AG08396 (cell line): ENCODE measurements around the gene ZNF687.

ENCODE experiments used
- DNase-seq: peaks from one replicate; pipeline ENCODE4 v3.0.0; 2012; ENCODE audit warnings: low spot score, mixed read lengths

Gene ZNF687

DNA sequence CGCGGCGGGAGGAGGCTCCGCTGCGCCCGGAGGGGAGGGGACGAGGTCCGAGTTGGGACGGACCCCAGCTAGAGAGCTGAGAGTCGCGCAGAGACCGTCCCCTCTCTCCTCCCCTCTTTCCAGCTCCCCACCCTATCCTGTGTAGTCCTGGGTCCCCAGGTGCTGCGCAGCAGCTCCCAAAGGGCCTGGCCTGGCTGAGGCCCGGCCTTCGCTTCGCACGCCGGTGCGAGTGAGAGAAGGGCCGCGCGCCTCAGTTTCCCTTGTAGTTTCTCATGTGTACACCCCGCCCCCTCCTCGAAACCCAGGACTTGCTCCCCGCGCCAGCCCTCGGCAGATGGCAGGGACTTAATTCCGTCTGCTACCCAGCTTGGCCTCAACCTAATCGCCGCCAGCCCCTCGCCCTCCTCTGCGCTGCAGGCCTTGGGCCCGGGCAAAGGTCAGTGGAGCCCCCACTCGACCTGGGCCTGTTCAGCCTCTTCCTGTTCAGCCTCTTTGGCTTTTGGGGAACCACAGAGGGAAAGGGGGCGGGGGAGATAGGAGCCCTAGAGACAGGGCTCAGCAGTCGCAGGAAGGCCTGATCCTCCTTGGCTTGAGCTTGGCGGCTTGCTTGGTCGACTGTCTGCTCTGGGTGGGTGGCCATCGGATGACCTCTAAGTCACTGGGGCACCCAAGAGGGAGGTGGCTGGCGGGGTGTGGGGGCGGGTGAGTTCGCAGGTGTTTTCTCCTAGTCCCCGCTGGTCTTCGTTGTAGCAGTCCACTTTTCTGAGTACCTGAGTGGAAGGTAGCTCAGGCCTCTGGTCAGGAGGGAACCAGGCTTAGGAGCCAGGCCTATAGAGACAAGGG is 1.0 kb downstream of the ZNF687 start:
- peak; percentile 27 for DNase-seq

DNA sequence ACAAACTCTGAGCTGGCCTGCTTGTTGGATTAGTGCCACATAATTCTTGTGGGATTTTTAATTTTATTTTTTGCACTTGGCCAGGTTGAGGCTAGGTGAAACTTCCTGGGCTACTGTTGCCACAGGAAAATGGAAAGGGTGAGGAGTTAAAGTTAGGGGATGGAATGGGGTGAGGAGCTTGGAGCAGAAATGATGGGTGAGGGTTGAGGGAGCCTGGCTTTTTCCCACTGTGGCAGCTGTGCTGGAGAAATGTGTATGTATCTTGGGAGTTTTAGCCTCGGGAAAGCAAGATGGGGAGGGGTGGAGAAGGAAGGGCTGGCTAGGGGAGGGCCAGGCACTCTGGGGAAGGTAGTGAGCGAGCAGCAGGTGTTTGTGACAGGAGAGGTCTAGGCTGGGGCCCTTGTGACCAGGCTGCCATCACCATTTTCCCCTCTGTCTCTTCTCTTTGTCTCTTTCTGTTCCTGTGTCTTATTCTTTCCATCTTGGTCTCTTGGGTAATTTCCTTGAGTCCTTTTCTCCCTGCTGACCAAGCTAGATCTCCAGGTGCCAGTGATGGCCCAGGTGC is 2.0 kb downstream of the ZNF687 start:
- no peak for DNase-seq

DNA sequence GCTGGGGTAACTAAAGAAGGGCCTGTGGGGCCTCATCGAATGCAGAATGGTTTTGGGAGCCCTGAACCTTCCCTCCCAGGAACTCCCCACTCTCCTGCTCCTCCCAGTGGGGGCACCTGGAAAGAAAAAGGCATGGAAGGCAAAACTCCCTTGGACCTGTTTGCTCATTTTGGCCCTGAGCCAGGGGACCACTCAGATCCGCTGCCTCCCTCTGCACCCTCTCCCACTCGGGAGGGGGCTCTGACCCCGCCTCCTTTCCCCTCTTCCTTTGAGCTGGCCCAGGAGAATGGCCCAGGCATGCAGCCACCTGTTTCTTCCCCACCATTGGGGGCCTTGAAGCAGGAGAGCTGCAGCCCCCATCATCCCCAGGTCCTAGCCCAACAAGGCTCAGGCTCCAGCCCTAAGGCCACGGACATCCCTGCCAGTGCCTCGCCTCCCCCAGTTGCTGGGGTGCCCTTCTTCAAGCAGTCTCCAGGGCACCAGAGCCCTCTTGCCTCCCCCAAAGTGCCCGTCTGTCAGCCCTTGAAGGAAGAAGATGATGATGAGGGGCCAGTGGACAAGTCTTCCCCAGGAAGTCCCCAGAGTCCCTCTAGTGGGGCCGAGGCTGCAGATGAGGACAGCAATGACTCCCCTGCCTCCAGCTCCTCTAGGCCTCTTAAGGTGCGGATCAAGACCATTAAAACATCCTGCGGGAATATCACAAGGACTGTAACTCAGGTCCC is 4.7 kb downstream of the ZNF687 start:
- DNase-seq, result no peak

DNA sequence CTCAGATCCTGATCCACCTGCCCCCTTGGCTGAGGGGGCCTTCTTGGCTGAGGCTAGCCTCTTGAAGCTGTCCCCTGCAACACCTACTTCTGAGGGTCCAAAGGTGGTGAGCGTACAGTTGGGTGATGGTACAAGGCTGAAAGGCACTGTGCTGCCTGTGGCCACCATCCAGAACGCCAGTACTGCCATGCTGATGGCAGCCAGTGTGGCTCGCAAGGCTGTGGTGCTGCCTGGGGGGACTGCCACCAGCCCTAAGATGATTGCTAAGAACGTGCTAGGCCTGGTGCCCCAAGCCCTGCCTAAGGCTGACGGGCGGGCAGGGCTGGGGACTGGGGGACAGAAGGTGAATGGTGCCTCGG is 5.2 kb downstream of the ZNF687 start:
- DNase-seq, result no peak

DNA sequence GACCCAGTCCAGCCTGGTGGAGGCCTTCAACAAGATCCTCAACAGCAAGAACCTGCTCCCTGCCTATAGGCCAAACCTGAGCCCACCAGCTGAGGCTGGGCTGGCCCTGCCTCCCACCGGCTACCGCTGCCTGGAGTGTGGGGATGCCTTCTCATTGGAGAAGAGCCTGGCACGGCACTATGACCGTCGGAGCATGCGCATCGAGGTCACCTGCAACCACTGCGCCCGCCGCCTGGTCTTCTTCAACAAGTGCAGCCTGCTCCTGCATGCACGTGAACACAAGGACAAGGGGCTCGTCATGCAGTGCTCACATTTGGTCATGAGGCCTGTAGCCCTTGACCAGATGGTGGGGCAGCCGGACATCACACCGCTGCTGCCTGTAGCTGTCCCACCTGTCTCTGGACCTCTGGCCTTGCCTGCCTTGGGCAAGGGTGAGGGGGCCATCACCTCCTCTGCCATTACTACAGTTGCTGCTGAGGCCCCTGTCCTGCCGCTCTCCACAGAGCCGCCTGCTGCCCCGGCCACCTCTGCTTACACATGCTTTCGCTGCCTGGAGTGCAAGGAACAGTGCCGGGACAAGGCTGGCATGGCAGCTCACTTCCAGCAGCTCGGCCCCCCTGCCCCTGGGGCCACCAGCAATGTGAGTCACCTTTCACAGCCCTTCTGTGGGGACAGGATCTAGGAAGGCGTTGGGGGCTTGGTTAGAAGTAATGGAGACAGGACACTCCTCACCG is 5.8 kb downstream of the ZNF687 start:
- DNase-seq, result no peak

DNA sequence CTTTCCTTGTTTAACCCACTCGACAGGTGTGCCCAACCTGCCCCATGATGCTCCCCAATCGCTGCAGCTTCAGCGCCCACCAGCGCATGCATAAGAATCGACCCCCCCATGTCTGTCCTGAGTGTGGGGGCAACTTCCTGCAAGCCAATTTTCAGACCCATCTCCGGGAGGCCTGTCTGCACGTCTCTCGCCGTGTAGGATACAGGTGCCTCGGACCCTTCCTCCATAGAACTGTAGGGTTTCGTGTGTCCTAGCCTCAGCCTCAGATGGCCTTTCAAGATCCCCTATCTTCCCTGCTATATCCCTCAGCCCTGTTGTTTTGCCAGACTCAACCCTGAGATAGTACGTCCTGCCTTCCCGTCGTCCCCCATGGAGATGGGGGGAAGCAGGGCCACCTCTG is 6.4 kb downstream of the ZNF687 start:
- no peak for DNase-seq

DNA sequence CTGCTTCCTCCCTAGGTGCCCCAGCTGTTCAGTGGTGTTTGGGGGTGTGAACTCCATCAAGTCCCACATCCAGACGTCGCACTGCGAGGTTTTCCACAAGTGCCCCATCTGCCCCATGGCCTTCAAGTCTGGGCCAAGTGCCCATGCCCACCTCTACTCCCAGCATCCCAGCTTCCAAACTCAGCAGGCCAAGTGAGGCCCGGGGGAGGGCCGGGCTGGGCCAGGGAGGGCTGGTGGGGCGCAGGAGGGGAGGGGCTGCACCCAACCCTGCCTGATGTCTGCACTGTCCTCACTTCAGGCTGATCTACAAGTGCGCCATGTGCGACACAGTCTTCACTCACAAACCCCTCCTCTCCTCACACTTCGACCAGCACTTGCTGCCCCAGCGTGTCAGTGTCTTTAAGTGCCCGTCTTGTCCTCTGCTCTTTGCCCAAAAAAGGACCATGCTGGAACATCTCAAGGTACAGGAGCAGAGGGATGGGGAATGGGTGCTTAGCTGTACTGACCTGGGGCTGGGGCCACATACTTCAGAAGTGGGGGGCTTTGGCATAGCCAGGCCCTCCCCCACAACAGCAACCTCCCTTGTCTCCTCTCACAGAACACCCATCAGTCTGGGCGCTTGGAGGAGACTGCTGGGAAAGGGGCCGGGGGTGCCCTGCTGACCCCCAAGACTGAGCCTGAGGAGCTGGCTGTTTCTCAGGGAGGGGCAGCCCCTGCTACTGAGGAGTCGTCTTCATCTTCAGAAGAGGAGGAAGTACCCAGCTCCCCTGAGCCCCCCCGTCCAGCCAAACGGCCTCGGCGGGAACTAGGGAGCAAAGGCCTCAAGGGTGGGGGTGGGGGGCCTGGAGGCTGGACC is 7.2 kb downstream of the ZNF687 start:
- DNase-seq, result no peak

DNA sequence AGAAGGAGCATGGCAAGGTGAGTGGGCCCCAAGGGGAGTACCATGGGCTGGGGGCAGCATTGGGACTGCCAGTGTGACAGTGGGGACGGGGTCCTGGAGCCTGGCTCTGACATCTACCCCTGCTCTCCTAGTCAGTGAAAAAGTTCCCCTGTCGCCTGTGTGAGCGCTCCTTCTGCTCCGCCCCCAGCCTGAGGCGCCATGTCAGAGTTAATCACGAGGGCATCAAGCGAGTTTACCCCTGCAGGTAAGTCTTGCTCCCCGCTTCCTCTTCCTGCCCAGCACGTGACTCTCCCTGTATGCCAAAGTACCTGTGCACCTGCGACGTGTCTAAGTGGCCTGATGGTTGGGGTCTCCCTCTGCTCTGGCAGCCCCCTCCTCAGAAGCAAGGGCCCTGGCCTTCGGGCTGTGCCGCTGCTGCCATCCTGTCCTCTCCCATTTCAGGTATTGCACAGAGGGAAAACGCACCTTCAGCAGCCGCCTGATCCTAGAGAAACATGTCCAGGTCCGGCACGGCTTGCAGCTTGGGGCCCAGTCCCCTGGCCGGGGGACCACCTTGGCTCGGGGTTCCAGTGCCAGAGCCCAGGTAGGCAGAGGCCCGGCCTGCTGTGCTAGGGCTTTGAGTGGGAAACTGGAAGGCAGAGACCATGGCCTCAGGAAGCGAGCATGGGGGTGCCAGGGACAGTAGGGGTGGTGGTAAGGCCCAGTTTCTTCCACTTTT is 8.1 kb downstream of the ZNF687 start:
- no peak for DNase-seq

DNA sequence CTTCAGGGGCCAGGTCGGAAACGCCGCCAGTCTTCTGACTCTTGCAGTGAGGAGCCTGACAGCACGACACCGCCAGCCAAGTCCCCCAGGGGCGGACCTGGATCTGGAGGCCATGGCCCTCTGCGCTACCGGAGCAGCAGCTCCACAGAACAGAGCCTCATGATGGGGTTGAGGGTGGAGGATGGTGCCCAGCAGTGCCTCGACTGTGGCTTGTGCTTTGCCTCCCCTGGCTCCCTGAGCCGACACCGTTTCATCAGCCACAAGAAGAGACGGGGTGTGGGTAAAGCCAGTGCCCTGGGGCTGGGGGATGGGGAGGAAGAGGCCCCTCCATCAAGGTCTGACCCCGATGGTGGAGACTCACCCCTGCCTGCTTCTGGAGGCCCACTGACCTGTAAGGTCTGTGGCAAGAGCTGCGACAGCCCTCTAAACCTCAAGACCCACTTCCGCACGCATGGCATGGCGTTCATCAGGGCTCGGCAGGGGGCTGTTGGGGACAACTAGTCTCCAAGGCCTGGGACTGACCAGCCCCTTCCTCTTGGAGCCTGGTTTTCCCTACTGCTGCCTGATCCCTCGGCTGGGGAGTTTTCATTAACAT is 8.7 kb downstream of the ZNF687 start:
- DNase-seq, result no peak

DNA sequence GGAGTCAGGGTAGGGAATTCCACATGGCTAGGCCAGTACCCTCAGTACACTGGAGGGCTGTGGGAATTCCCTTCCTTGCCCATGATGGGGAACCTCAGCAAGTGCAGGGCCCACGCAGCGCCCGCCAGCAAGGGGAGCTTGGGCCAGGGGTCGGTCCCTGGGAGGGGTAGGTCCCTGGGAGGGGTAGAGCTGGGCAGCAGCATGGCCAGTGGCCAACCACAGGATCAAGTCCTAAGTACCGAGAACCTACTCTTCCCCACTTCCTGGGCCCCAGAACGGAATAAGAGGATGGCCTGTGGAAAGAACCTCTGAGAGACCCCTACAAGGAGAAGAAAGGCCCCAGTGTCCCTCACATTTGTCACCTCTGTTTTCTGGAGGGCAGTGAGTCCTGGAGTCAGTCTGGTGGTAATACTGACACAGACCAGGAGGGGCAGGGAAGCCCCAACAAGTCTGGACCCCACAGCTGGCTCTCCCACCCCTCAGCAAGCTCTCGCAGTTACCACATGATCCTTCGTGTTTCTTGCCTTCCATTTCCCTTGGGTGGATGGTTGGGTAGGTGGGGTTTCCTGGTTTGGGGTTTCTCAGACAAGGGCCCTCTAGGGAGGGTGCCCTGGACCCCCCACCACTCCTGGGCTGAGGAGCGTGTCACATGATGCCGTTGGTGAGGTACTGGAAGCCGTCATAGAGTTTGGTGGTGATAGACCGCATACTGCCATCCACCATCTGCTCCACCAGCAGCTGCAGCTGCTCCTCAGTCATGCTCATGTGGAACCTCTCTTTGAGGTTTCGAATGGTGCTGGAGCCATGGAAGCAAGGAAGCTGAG is 10.3 kb downstream of the ZNF687 start:
- no peak for DNase-seq

DNA sequence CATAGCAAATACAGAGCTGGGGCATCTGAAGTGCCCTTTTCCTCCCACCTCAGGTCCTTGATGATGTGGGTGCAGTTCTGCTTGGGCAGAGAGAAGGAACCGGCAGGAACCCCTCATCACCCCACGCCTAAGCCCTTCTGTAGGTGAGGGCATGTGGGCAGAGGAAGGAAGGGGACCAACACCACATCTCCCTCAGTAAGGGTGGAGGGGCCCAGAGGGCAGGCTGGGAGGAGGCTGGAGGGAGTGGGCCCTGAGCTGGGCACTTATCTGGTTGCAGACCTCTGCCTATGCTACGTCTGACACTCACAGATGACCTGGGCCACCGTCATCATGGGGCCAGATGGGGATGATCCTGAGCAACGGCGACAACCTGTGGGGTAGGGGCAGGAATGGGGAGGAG is 11.0 kb downstream of the ZNF687 start:
- no peak for DNase-seq

DNA sequence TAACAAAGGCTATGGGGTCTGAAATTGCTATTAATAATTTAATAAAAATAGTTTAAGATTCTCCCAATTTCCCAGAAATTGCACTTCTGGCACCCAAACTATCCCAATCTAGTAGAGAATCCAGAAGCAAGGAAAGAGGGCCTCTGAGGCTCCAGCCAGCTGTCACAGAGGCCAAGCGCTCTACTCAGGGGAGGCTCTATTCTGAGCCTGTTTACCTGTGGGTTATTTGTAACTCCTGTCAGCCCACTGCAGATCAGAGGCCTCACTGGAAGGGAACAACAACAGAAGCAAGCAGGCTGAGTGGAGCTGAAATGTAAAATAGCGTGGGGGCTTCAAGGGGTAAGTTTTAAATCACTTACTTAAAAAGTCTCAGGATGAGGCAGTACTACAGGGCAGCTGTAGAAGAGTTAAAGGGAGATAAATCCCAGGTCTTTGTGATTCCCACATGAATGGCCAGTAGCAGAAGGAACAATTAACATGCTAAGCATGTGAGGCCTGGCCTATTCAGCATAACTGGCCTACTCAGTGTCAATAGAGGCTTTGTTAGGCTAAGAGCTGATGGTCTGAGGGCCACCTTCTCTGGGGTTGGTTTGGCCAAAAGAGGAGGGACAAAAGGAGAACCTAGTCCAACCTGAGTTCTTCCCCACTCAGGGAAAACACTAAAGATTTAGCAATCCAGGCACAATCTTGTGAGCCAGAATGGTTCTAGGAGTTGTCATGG is 12.8 kb downstream of the ZNF687 start:
- no peak for DNase-seq

DNA sequence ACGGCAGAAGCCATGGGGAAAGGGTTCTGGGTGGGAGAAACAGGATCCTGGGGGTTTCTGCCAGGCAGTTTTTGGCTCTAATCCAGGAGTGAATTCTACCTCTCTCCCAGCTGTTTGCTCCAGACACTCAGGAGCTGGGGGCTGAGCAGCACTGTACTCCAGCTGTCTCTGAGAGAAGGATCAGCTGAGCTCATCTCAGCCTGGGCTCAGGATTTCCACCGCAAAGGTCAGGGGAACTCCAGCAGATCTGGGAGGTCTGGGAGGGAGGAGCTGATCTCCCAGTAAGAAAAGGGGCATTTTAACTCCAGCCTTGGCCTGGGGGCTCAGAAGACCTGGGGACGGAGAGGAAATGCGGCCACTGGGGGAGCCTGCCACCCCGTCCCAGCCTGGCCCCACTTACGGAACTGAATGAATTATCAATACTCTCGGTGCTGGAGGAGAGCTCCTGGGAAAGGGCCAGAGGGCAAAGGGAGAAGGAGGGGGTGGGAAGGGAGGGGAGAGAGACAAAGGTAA is 27.8 kb downstream of the ZNF687 start:
- DNase-seq, result no peak

DNA sequence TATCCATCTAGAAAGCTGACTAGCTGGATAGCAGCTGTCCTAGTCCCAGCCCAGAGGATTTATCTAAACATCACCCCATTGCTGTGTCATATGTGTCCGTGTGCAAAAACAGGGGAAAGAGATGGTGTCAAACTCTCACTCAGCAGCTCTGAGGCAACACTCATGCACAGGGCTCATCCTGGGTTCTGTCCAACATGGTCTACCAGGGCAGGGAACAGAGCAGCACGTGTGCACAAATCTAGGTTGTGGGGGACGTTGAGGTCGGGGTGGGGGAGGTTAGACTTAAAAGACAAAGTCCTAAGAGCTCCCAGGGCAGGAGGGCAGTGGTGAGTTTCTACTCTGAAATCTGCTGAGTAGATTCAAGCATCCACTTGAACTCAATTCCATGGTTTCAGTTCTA is 28.9 kb downstream of the ZNF687 start:
- no peak for DNase-seq

DNA sequence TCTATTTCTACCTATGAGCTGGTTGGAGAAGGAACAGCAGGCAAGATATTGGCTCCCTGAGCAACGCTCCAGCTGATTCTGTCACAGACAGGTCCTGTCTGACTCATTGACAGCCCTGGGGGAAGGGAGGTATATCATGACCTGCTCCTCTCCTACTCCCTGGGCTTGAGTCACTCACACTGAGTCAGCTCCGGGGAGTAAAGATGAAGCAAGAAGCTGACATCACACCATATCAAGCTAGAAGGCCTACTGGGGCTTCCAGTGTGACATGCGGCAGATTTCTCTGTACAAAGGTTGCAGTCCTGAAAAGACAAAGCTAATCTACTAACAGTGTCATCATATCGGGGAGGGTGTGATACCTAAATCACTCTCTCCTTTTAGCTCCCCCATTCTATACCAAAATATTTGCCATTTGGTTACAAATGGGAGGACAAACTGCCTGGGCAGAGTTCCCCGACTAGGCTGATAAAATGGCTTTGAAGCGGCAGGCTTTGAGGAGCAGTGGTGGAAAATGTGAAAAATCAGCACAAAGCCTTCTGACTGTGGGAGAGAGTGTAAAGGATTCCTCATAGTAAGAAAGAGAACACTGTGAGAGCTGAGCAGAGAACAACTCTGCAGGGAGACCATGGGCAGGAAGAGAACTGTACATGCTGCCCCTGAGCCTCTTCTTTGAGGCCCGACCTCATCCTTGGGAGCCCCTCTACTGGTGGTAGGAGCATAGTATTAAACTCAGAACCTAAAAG is 29.7 kb downstream of the ZNF687 start:
- DNase-seq, result peak; percentile 93

DNA sequence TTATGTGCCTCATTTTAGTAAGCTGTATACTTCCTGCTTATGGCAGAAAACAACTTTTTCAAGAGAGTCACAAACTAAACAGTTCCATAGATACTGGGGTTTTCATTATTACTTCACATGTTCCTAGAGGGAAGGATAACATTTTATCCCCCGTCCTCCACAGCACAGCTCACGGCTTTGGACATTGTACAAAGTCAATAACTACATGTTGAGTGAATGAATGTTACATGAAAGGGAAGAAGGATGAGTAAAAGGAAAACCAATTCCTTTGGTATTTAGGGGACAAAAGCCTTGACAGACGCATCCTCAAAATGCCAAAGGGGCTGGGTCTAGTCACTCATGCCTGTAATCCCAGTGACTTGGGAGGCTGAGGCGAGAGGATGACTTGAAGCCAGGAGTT is 30.3 kb downstream of the ZNF687 start:
- DNase-seq, result no peak

DNA sequence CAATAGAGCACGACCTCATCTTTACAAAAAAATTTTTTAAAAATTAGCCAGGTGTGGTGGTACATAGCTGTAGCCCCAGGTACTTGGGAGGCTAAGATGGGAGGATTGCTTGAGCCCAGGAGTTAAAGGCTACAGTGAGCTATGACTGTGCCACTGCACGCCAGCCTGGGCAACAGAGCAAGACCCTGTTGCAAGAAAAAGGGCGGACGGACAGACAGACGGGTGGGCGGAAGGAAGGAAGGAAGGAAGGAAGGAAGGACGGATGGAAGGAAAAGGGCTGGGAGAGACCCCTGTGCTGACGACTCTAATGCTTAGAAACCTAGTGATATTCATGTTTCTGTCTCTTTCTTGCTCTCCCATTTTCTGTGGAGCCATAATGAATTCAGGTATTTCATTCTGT is 30.7 kb downstream of the ZNF687 start:
- no peak for DNase-seq

DNA sequence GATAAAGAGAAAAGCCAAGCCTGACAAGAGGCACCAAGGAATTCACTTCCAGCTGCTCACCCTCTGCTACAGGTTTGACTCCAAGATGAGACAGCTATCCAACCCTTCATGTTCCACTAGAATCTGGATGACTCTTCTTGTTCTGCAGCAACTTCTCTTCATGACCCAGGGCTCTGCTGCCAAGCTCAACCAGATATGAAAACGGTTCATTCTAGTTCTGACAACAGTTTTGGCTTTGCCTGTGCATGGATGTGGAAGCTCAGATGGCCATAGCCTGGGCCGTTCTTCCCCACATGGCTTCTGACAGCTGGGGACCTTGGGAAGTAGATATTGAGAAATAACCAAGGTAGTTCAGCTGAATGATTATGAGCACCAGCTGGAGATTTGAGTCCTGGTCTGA is 31.4 kb downstream of the ZNF687 start:
- no peak for DNase-seq
